Adipose tissue (tissue), 3 donors: Measurements from ENCODE around the gene ACTL8. TPM values are rescaled to one million over a fixed set of nuclear protein-coding genes. Genes with fewer than 3 reads are reported as not detected.

ENCODE experiments used
- H3K27ac ChIP-seq: one replicate; pipeline ENCODE4 v1.5.1; 2013; ENCODE audit warnings: low read depth, low read length
- WGBS, 3 donors: extraction: QIAGEN DNeasy Blood & Tissue Kit; methylation state at CpG; one replicate each; pipeline ENCODE4 v1.1.7; 2013; 5-methylcytosine and 5-hydroxymethylcytosine counted together
- polyA plus RNA-seq, 3 donors: library from polyadenylated mRNA; stranded (reverse); fragments of 200-250 nt; gene quantifications; one replicate each; pipeline ENCODE4 v1.2.3, GENCODE V29; 2013
- donor health status: healthy with polysubstance abuse.
- donor health status: Bipolar disorder and iron deficiency.
- donor health status: healthy.

ACTL8 gene
- polyA plus RNA-seq, 3 donors: not detected

DNA sequence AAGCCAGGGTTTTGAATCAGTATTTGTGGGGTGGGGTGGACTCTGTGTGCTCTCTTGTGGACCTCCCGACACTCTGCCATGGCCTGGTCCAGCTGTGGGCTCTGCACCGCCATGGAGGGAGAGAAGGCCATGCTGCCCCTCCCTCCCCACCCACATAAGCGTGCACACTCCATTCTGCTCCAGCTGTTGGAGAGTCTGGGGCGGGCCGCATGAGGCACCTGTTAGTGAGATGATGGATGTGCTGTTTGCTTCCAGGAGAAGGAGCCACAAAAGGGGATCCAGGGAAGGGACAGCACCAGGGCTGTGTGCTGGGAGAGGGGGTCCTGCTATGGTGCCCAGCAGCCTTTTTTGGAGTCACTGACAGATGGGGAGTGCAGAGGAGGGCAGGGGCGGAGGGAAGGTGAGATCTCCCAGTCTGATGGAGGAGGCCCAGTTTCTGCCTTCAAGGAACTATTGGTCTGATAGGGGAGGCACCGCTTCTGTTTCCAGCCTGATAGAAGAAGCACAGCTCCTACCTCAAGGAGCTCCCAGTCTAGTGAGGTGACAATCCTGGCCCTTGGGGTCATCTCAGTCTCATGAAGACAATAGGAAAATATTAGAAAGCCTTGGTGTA is 101.5 kb downstream of the ACTL8 start:
- H3K27ac ChIP-seq: no peak overlapping the region
- 55 to 68% (median 61%) methylated on average over 7 of the region's 7 CpGs for WGBS, 3 donors

DNA sequence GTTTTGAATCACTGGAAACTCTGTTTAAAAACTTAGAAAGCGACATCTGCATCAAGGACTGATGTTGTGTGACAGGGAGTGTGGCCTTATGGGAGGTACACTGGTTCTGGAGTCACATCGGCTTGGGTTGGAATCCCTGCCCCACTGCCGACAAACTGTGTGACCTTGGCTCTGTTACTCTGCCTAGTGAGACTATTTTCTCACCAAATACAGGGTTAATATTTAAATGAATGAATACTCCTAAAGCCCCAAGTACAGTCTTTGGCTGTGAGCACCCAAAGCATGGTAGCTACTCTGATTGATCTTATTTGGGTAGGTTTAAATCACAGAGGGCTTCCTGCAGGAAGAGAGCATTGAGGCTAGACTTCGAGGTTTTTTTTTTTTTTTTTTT is 102.0 kb downstream of the ACTL8 start:
- WGBS, 3 donors: 55 to 87% (median 81%) methylated on average over 4 of the region's 4 CpGs
- H3K27ac ChIP-seq: no peak overlapping the region

DNA sequence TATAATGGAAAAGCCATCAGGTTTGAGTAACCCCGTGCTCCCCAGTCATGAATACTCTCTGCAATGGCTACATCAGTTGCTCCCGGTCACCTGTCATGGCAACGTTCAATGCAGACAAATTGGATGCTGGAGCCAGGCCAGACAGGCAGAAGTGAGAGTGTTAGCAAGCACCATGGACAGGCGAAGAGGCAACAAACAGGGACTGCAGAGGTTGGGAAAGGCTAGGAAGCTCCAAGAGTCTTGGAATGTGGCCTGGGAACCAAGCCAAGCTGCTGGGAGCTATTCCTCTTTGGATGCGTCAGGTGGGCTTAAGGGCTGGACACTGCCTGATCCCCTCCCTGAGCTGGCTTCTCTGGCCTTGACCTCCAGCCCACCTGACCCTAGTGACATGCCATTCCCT is 102.9 kb downstream of the ACTL8 start:
- 44 to 55% (median 52%) methylated on average over 5 of the region's 5 CpGs for WGBS, 3 donors
- H3K27ac ChIP-seq: no peak overlapping the region

DNA sequence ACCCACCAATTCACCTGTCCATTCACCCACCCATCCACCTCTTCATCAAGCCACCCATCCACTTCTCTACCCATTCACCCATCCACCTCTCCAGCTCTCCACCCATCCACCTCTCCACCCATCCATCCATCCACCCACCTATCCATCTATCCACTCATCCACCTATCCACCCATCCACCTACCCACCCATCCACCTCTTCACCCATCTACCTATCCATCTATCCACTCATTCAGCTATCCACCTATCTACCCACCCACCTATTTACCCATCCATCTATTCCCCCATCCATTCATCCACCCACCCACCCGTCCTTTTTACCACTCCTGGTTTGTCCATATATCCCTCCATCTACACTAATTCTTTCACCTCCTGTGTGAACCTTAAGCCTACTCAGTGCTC is 105.7 kb downstream of the ACTL8 start:
- no peak overlapping the region for H3K27ac ChIP-seq
- 72 to 88% (median 81%) methylated on average over 1 of the region's 1 CpG for WGBS, 3 donors

DNA sequence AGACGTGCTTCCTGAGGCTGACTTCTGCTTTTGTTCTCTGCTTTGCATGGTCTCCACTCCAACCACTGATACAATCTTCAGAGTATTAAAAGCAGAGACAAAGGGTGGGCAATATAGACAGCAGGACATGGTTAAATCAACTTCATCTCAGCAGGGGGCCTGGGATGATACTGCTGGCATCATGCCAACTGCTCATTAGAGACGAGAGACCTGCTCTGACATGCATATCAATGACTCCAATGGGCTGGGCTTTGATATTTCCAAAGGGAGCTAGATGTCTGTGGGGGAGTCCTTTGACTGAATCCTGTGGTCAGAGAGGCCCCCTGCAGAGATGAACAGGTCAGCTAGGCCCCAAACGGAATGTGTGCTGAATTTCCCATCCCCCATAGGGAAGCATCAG is 106.6 kb downstream of the ACTL8 start:
- no peak overlapping the region for H3K27ac ChIP-seq
- WGBS, 3 donors: 16 to 24% (median 18%) methylated on average over 3 of the region's 3 CpGs

GRCh38 chr1:17862121-17862520 is 107.0 kb downstream of the ACTL8 start:
- no peak overlapping the region for H3K27ac ChIP-seq
- 62 to 73% (median 62%) methylated on average over 2 of the region's 2 CpGs for WGBS, 3 donors

DNA sequence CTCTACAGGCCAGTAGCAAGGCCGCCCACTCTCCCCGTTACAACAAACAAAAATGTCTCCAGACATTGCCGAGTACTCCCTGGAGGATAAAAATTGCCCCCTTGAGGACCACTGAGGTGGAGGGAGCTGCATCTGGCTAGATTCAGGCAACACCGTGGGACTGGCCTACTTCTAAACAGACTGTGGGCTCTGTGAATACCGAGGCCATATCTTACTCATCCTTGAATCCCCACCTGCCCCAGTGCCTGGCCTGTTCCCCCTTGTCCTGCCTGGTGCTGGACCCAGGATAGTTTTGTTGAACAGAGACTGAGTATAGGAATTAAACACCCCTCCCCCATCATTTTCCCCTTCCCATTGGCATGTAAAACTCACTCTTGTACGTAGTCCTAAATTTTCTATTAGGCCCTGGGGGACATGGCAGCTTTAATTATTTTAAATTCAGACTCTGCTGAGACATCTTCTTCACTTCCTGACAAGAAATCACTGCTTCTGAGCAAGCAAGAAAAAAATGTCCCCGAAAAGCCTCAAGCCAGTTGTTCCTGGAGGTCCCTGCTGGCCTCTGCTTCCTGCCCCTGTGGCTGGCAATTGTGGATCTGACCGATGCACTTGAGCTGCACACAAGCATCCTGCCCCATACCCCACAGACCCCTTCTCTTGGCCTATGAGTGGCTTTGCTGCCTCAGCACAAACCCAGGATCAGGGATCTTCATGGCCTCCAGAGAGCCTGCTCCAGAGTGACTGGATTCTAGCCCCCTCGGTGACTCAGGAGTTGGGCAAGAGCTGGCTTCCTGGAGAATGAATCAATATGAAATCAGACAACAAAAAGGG is 111.0 kb downstream of the ACTL8 start:
- H3K27ac ChIP-seq: no peak overlapping the region
- 57 to 68% (median 59%) methylated on average over 9 of the region's 9 CpGs for WGBS, 3 donors

DNA sequence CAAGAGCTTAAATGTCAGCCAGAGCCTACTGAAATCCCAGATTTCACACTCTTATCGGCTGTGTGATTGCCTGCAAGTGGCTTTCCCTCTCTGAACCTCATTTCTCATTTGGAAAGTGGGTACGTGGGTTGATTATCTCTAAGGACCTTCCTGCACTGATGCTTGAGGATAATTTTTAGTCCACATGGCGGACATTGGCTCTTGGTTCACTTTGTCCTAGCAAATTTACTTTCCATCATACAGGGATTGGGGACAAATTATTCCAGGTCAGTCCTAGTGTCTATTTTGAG is 111.6 kb downstream of the ACTL8 start:
- no peak overlapping the region for H3K27ac ChIP-seq
- WGBS, 3 donors: 79 to 86% (median 80%) methylated on average over 3 of the region's 3 CpGs

DNA sequence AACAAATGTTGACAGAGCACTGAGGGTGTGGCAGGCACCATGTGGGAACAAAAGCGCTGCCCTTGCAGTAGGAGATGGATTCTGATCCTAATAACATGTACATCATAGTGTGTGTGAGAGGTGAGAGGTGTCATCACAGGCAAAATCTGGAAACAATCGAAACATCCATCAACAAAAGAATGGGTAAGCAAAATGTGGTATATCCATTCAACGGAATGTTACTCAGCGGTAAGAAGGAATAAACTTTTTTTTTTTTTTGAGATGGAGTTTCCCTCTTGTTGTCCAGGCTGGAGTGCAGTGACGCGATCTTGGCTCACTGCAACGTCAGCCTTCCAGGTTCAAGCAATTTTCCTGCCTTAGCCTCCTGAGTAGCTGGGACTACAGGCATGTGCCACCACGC is 112.3 kb downstream of the ACTL8 start:
- H3K27ac ChIP-seq: no peak overlapping the region
- 93 to 96% (median 94%) methylated on average over 8 of the region's 8 CpGs for WGBS, 3 donors

DNA sequence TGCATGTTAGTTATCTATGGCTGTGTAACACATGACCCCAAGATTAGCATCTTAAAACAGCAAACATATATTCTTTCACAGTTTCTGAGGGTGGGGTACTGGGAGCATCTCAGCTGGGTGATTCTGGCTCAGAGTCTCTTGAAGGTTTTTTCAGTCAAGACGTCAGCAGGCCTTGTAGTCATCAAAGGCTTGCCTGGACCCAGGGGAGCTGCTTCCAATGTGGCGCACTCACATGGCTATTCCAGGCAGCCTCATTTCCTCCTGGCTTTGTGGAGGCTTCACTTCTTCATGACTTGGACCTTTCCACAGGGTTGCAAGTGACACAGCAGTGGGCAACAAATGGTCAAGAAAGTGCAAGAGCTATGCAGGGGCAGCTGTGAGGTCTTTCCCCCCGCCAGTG is 114.7 kb downstream of the ACTL8 start:
- WGBS, 3 donors: 61 to 70% (median 67%) methylated on average over 3 of the region's 3 CpGs
- H3K27ac ChIP-seq: no peak overlapping the region

DNA sequence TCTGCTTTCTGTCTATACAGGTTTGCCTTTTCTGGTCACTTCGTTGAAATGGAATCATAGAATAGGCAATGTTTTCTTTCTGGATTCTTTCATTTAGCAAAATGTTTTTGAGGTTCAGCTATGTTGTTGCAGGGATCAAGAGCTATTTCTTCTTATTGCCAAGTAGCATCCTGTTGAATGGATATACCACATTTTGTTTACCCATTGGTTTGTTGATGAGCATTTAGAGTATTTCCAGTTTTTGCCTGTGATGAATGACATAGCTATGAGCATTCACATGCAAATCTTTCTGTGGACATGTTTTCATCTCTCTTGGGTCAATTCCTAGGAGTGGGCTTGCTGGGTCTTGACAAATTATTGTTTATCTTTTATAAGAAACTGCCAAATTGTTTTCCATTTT is 115.5 kb downstream of the ACTL8 start:
- no peak overlapping the region for H3K27ac ChIP-seq
- 82 to 96% (median 88%) methylated on average over 1 of the region's 1 CpG for WGBS, 3 donors

GRCh38 chr1:17873007-17873675 is 118.0 kb downstream of the ACTL8 start:
- no peak overlapping the region for H3K27ac ChIP-seq
- WGBS, 3 donors: 60 to 70% (median 64%) methylated on average over 8 of the region's 8 CpGs

- H3K27ac ChIP-seq: no peak overlapping the region
- WGBS, 3 donors: 72 to 86% (median 79%) methylated on average over 1 of the region's 1 CpG
Observed at GRCh38 chr1:17874231-17874630, 119.1 kb downstream of the ACTL8 start.

DNA sequence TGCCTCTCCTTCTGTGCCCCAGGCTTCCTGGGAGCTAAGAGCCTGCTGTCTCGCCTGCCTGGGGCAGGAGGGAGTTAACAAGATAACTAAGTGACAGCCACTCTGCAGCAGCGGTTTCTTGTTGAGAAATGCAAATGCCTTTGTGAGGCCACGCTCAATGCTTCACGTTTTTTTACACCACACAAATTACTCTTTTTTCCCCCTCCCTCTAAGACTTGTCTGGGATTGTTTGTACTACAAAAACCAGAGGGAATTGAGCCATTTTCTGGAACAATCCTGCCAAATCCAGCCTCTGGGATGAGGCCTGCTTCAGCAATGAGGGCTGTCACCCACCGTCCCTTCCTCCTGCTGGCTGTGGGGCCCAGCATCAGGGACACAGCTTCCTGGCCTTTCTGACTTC is 119.6 kb downstream of the ACTL8 start:
- 9 to 32% (median 19%) methylated on average over 5 of the region's 5 CpGs for WGBS, 3 donors
- H3K27ac ChIP-seq: no peak overlapping the region

- 49 to 64% (median 60%) methylated on average over 5 of the region's 5 CpGs for WGBS, 3 donors
- H3K27ac ChIP-seq: no peak overlapping the region
Observed at GRCh38 chr1:17875171-17875881, 120.2 kb downstream of the ACTL8 start.

GRCh38 chr1:17875882-17876280 is 120.7 kb downstream of the ACTL8 start:
- no peak overlapping the region for H3K27ac ChIP-seq
- 92 to 99% (median 94%) methylated on average over 4 of the region's 4 CpGs for WGBS, 3 donors
